VCaP (cell line): Measurements from ENCODE around the gene DBNDD2.
A peak's percentile ranks its signal among the peaks of the same experiment; 100 is the strongest.

Source experiments
- H3K27ac ChIP-seq: fragments of 450-650 bp; 2 replicates; pipeline ENCODE4 v1.5.1; 2017
- TF ChIP-seq, protein P1 (sequence below): fragments of 450-650 bp; conservative IDR thresholded peaks from 2 replicates; pipeline ENCODE4 v1.5.1; 2017; ENCODE audit warnings: mild to moderate bottlenecking, moderate library complexity

DBNDD2 gene, protein sequence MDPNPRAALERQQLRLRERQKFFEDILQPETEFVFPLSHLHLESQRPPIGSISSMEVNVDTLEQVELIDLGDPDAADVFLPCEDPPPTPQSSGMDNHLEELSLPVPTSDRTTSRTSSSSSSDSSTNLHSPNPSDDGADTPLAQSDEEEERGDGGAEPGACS

GRCh38 chr20:45407783-45408645 is at the start of gene DBNDD2:
Gene DBNDD2, plus strand, starts transcription at chr20:45408289. Its CDS starts 179 bp downstream, at chr20:45408468.
- H3K27ac ChIP-seq = no peak within 1 kb of the TSS
- TF ChIP-seq, protein P1, sequence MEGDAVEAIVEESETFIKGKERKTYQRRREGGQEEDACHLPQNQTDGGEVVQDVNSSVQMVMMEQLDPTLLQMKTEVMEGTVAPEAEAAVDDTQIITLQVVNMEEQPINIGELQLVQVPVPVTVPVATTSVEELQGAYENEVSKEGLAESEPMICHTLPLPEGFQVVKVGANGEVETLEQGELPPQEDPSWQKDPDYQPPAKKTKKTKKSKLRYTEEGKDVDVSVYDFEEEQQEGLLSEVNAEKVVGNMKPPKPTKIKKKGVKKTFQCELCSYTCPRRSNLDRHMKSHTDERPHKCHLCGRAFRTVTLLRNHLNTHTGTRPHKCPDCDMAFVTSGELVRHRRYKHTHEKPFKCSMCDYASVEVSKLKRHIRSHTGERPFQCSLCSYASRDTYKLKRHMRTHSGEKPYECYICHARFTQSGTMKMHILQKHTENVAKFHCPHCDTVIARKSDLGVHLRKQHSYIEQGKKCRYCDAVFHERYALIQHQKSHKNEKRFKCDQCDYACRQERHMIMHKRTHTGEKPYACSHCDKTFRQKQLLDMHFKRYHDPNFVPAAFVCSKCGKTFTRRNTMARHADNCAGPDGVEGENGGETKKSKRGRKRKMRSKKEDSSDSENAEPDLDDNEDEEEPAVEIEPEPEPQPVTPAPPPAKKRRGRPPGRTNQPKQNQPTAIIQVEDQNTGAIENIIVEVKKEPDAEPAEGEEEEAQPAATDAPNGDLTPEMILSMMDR = no peak

GRCh38 chr20:45359069-45359405 is 49.1 kb upstream of the DBNDD2 start:
- H3K27ac ChIP-seq = no peak overlapping the region

DNA sequence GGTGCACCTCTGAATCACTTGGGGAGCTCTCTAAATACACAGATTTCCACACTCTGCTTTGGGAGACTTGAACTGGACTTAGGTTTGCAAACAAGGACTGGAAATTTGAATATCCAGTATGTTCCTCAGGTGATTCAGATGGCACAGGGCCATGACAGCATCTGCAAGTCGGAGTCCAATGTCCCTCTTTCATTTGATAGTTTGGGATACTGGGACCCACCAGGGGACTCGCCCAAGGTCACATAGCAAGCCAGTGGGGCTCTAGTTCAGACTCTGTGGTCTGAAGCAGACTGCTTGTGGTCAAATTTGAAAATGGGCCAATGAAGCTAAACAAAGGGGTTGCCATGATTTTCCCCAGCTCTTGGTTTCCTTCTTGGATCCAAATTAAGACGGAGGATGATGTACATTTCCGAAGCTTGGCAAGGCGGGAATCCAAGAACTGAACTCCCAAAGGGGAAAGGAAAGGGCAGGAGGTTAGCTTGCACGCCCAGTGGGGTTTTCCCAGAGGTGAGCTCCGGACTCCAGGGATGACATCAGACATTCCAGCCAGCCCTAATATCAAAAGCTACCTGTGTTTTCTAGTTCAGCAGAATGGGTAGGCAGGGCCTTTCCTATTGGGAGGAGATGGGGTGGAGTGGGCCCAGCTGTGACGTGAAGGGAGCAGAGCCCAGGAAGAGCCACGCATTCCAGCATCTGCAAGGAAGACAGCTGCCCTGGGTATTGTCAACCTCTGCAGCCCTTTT is 48.5 kb upstream of the DBNDD2 start:
- TF ChIP-seq, protein P1 = no peak
- no peak overlapping the region for H3K27ac ChIP-seq

More at GRCh38 chr20:45359069-45359405, 49.1 kb upstream of the DBNDD2 start:
- TF ChIP-seq, protein P1 = no peak

DNA sequence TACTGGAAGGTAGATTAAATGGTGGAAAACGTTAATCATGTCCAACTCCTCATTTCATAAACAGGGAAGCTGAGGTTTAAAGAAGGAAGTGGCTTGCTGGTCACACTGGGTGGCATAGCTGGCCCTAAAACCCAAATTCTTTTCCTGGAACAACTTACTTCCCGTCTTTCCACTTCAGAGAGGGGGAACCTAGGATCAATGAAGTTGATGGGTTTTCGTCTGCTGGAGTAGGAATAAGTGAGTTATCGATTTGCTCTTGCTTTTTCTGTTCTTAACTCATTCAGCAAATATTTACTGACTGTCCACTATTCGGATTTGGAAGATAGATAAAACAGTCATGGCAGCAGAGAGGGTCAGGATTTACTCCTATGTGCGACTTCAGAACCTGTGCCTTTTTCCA is 46.3 kb upstream of the DBNDD2 start:
- TF ChIP-seq, protein P1 = no peak
- H3K27ac ChIP-seq = peak overlapping the region; percentile 96; the same call in 1 of the 2 replicates

DNA sequence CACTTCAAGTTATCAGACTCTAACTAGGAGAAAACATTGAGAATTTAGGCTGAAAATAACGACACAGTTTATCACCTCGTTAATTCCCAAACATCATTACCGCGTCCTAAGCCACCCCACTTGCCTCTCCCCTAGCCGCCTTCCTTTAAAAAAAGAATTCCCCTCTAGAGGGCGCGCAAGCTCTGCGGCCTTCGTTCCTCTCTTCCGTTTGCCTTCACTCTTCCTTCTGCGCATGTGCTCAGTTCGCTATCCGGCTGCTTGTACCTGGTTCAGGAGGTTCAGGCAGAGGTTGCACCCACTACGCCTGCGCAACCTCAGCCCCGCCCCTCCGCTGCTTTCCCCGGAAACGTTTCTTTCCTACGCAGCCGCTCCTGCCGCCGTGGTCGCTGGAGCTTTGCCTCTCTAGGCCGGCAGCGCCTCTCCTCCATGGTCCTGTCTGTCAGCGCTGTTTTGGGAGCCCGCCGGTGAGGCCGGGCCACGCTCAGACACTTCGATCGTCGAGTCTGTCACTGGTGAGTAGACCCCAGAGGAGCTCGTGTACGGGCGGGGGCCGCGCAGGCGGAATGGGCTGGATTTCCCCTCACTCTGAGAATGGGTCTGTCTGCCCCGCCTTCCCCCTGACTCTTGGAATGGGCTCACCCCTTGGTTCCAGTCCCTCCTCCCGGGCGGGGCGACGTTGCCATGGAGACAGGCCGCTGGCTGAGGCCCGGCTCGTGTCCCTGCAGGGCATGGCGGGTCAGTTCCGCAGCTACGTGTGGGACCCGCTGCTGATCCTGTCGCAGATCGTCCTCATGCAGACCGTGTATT is 45.1 kb upstream of the DBNDD2 start, which contains the start of gene SYS1:
Gene SYS1 (plus strand): TSS at position 353 of the 807 bp plus-strand sequence. CDS start 376 bp downstream, at position 729.
- H3K27ac ChIP-seq = peak within 1 kb of the TSS; percentile 96
- TF ChIP-seq, protein P1 = peak; percentile 99

DNA sequence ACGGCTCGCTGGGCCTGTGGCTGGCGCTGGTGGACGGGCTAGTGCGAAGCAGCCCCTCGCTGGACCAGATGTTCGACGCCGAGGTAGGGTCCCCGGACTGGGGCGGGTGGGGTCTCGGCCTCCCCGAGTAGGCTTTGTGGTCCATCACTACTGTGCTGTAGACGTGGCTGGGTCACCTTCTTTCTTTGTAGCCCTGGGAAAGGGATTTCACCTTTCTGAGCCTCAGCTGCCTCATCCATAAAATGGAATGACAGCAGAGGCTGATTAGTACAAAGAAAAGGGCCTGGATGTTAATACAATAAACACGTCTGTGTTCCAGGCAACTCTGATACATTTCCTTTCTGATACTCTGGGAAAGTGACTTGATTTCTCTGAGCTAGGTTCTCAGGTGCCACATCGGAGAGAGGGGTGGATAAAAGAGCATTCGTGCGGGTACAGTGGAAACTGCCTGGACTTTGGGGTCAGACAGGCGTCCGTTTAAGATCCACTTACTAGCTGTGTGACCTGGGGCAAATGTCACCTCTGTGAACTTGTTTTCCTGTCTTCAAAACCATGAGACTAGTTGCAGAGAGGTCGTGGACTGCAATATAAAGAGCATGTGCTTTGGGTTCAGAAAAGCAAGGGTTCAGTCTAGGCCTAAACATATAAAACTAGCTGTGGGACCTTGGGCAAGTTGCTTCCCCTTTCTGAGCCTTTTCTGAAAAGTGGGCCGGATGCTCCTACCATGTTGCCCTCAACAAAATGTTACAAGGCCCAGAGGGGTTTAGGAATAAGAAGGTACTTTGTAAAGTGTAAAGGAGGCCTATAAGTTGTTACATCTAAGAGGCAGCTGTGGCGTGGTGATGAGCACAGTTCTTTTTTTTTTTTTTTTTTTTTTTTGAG is 44.2 kb upstream of the DBNDD2 start:
- TF ChIP-seq, protein P1 = no peak
- H3K27ac ChIP-seq = peak overlapping the region; percentile 96
